Upper lobe of left lung (tissue), 6 donors: ENCODE results near the gene EXOC7. TPM values are rescaled to one million over a fixed set of nuclear protein-coding genes. Genes with fewer than 3 reads are reported as not detected.

Experiments used
- ATAC-seq, 2 donors: fragments of 200-7000 bp; cut with Tn5 transposase; one replicate each; pipeline ENCODE4 v1.9.1; 2022; ENCODE audit warnings: mild to moderate bottlenecking in 2 of 2, moderate library complexity in 2 of 2; ENCODE audit not compliant: low FRiP score in 2 of 2
- DNase-seq, 2 donors: peaks; one replicate each; pipeline ENCODE4 v3.0.0-alpha.2; 2019 to 2020
- H3K27ac ChIP-seq, 4 donors: fragments of 200-600 bp; sonication (generic); one replicate each; pipeline ENCODE4 v1.5.1; 2016 to 2019
- H3K27me3 ChIP-seq, 4 donors: fragments of 200-600 bp; sonication (generic); one replicate each; pipeline ENCODE4 v1.5.1; 2017 to 2019
- H3K36me3 ChIP-seq, 4 donors: fragments of 200-600 bp; sonication (generic); one replicate each; pipeline ENCODE4 v1.5.1; 2016 to 2019
- H3K4me1 ChIP-seq, 4 donors: fragments of 200-600 bp; sonication (generic); one replicate each; pipeline ENCODE4 v1.5.1; 2018 to 2019
- H3K4me3 ChIP-seq, 4 donors: fragments of 200-600 bp; sonication (generic); one replicate each; pipeline ENCODE4 v1.5.1; 2017 to 2019; ENCODE audit warnings: mild to moderate bottlenecking in 2 of 4, moderate library complexity in 1 of 4
- H3K9me3 ChIP-seq, 4 donors: fragments of 200-600 bp; sonication (generic); one replicate each; pipeline ENCODE4 v1.5.1; 2018 to 2019
- CTCF ChIP-seq, 6 experiments: fragments of 450-650 bp in 4 of 6; fragments of 200-600 bp in 2 of 6; sonication (generic) in 2 of 6; IDR thresholded peaks; one replicate each; pipeline ENCODE4 v1.5.1; 2016 to 2019; ENCODE audit warnings: antibody characterized with exemption in 6 of 6
- EP300 ChIP-seq, 4 donors: sonication (generic); formaldehyde crosslinking; IDR thresholded peaks; one replicate each; pipeline ENCODE4 v1.5.1; 2017; ENCODE audit warnings: antibody characterized with exemption in 4 of 4, control low read depth in 2 of 4
- POLR2A ChIP-seq, 4 donors: fragments of 450-650 bp; IDR thresholded peaks; one replicate each; pipeline ENCODE4 v1.5.1; 2016 to 2017; ENCODE audit warnings: antibody characterized with exemption in 4 of 4, mild to moderate bottlenecking in 2 of 4
- POLR2AphosphoS5 ChIP-seq, 2 donors: sonication (generic); formaldehyde crosslinking; IDR thresholded peaks; one replicate each; pipeline ENCODE4 v1.5.1; 2017; ENCODE audit warnings: antibody characterized with exemption in 2 of 2
- WGBS, 2 donors: methylation state at CpG; one replicate each; pipeline ENCODE4 v1.1.5; 2017 to 2018; 5-methylcytosine and 5-hydroxymethylcytosine counted together
- total RNA-seq, 6 donors: library from RNA; depleted of rRNA in 4 of 6; stranded (reverse); fragments of >200 nt in 4 of 6; gene quantifications; one replicate each; pipeline versions ENCODE4 v1.1.0 to v1.2.1, GENCODE V29; 2016 to 2021
- donor health status: DM: no; HTN: no; CAD: no; lungs with moderate emphysema.
- donor health status: DM: no; HTN: yes; CAD: no; lungs with severe emphysema.

Gene EXOC7
- total RNA-seq, 6 donors from 2014 or later, result 69.4 to 233 (median 103) TPM

GRCh38 chr17:76053246-76054111, 50.1 kb downstream of the EXOC7 start:
- Histone ChIP-seq H3K4me1 (peaks cover 0 to 20% (median 11%) of the 10 kb centered on the region in 4 donors), H3K27ac (peak overlapping the region; percentile 74 to 81 (median 78)), H3K9me3 (no peaks in the 10 kb centered on the region), H3K36me3 (peaks cover 33 to 96% (median 61%) of the 10 kb centered on the region in 4 donors), H3K27me3 (no peaks in the 10 kb centered on the region), H3K4me3 (no peak overlapping the region)
- ATAC-seq (peak; percentile 65 to 69), DNase-seq (peak in 1 of 2 donors; percentile 71)
- TF ChIP-seq POLR2A (IDR thresholded peaks at IDR 0.05) (no peak), CTCF (IDR thresholded peaks at IDR 0.05) (no peak), POLR2AphosphoS5 (IDR thresholded peaks at IDR 0.05) (peak; percentile 25 to 45), EP300 (IDR thresholded peaks at IDR 0.05) (peak in 1 of 4 donors; percentile 20)
- WGBS, 2 donors, result 66 to 68% methylated on average over 17 of the region's 17 CpGs

GRCh38 chr17:76051561-76051960, 52.0 kb downstream of the EXOC7 start:
- no peaks in the 10 kb centered on the region for H3K9me3 ChIP-seq
- no peak for TF ChIP-seq EP300 (IDR thresholded peaks at IDR 0.05)
- TF ChIP-seq POLR2AphosphoS5 (IDR thresholded peaks at IDR 0.05), result no peak
- no peak for TF ChIP-seq CTCF (IDR thresholded peaks at IDR 0.05)
- no peak for TF ChIP-seq POLR2A (IDR thresholded peaks at IDR 0.05)
- 78 to 81% methylated on average over 6 of the region's 6 CpGs for WGBS, 2 donors
- H3K27ac ChIP-seq, result peak overlapping the region; percentile 63 to 80 (median 76)
- H3K4me1 ChIP-seq, result peaks cover 0 to 20% (median 11%) of the 10 kb centered on the region in 4 donors
- no peaks in the 10 kb centered on the region for H3K27me3 ChIP-seq
- ATAC-seq (no peak), DNase-seq (no peak)
- H3K36me3 ChIP-seq, result peaks cover 29 to 96% (median 61%) of the 10 kb centered on the region in 4 donors
- H3K4me3 ChIP-seq, result no peak overlapping the region

GRCh38 chr17:76050538-76051467, 52.8 kb downstream of the EXOC7 start:
- TF ChIP-seq POLR2AphosphoS5 (IDR thresholded peaks at IDR 0.05), result no peak
- no peak for TF ChIP-seq CTCF (IDR thresholded peaks at IDR 0.05)
- no peak for TF ChIP-seq EP300 (IDR thresholded peaks at IDR 0.05)
- no peak for TF ChIP-seq POLR2A (IDR thresholded peaks at IDR 0.05)
- no peak overlapping the region for H3K4me3 ChIP-seq
- H3K9me3 ChIP-seq, result no peaks in the 10 kb centered on the region
- H3K27me3 ChIP-seq, result no peaks in the 10 kb centered on the region
- WGBS, 2 donors, result 67 to 81% methylated on average over 11 of the region's 11 CpGs
- ATAC-seq, result peak in 1 of 2 donors; percentile 65
- H3K4me1 ChIP-seq, result peaks cover 0 to 20% (median 7%) of the 10 kb centered on the region in 4 donors
- H3K36me3 ChIP-seq, result peaks cover 26 to 96% (median 61%) of the 10 kb centered on the region in 4 donors
- peak overlapping the region; percentile 52 to 80 (median 70) for H3K27ac ChIP-seq
- peak in 1 of 2 donors; percentile 57 for DNase-seq

GRCh38 chr17:76049836-76050537, 53.6 kb downstream of the EXOC7 start:
- peaks cover 31 to 96% (median 66%) of the 10 kb centered on the region in 4 donors for H3K36me3 ChIP-seq
- peak overlapping the region; percentile 52 to 80 (median 70) for H3K27ac ChIP-seq
- no peaks in the 10 kb centered on the region for H3K9me3 ChIP-seq
- no peaks in the 10 kb centered on the region for H3K27me3 ChIP-seq
- no peak overlapping the region for H3K4me3 ChIP-seq
- no peak for DNase-seq
- no peak for TF ChIP-seq POLR2AphosphoS5 (IDR thresholded peaks at IDR 0.05)
- no peak for TF ChIP-seq POLR2A (IDR thresholded peaks at IDR 0.05)
- no peak for TF ChIP-seq EP300 (IDR thresholded peaks at IDR 0.05)
- TF ChIP-seq CTCF (IDR thresholded peaks at IDR 0.05), result no peak
- 85 to 89% methylated on average over 12 to 15 of the region's 15 CpGs for WGBS, 2 donors
- H3K4me1 ChIP-seq, result peaks cover 0 to 20% (median 7%) of the 10 kb centered on the region in 4 donors
- no peak for ATAC-seq
